GM18870 (cell line): Measurements from ENCODE around the gene SERPINB12.

Experiments
- ATAC-seq: cut with Tn5 transposase; IDR thresholded peaks from one replicate; pipeline ENCODE4 v1.9.1; 2021; ENCODE audit warnings: moderate library complexity; ENCODE audit not compliant: unreplicated experiment

Gene SERPINB12

GRCh38 chr18:63596964-63597363 lies 54.8 kb downstream of the SERPINB12 start:
- ATAC-seq = no peak

- no peak for ATAC-seq
Observed at GRCh38 chr18:63603355-63603754, 61.2 kb downstream of the SERPINB12 start.

GRCh38 chr18:63603772-63604171 lies 61.6 kb downstream of the SERPINB12 start:
- peak; percentile 97 for ATAC-seq

GRCh38 chr18:63604791-63605567 lies 62.8 kb downstream of the SERPINB12 start:
- no peak for ATAC-seq

GRCh38 chr18:63606526-63606925 lies 64.4 kb downstream of the SERPINB12 start:
- no peak for ATAC-seq

GRCh38 chr18:63613420-63613819 lies 71.3 kb downstream of the SERPINB12 start:
- ATAC-seq = no peak

GRCh38 chr18:63617049-63617914 lies 75.1 kb downstream of the SERPINB12 start:
- ATAC-seq = peak; percentile 85

- ATAC-seq = peak; percentile 8
Observed at GRCh38 chr18:63617915-63618234, 75.7 kb downstream of the SERPINB12 start.
